HepG2 (cell line): ENCODE measurements around the gene POLE. TPM values are rescaled to one million over a fixed set of nuclear protein-coding genes. Genes with fewer than 3 reads are reported as not detected.

Source experiments
- ATAC-seq: fragments of 200-7000 bp; cut with Tn5 transposase; 3 replicates; pipeline ENCODE4 v1.9.1; 2020; ENCODE audit warnings: mild to moderate bottlenecking, moderate library complexity
- BruUV-seq: library from RNA; stranded (reverse); fragments of 400-500 nt; replicated peaks from 2 replicates; lab custom pipeline; 2021; lab: Mats Ljungman, UMichigan
- CTCF ChIA-PET: fragments of 300-600 bp; formaldehyde crosslinking; extraction: SDS; loops from one replicate; lab custom pipeline; 2021; ENCODE audit warnings: low total read pairs, inconsistent platforms, low intra/inter-chr PET ratio; lab: Yijun Ruan, JAX
- POLR2A ChIA-PET: fragments of 350-600 bp; sonication (Branson Sonifier 250); formaldehyde crosslinking; loops from one replicate; lab custom pipeline; 2020; ENCODE audit warnings: antibody characterized with exemption, inconsistent platforms; lab: Yijun Ruan, JAX
- DNase-seq: peaks from one replicate; pipeline ENCODE4 v3.0.0-alpha.2; 2015; ENCODE audit warnings: low spot score
- FAIRE-seq: peaks from 3 replicates; lab custom pipeline; 2011; peaks lifted over from hg19 to GRCh38; lab: Jason Lieb, UNC
- H2AFZ ChIP-seq: one replicate; pipeline ENCODE4 v1.6.1; 2011; ENCODE audit warnings: low read length, inconsistent platforms
- H3K27ac ChIP-seq: fragments of 300-600 bp; 3 replicates; pipeline ENCODE4 v1.8.0; 2011; ENCODE audit warnings: mixed run types, mild to moderate bottlenecking, mixed read lengths, low read length, inconsistent platforms; ENCODE audit not compliant: insufficient read depth; ENCODE audit errors: extremely low read length
- H3K27me3 ChIP-seq, 2 experiments: fragments of 200-600 bp in 1 of 2; 2 replicates in 1 of 2; 3 replicates in 1 of 2; pipeline versions ENCODE4 v1.6.0 to v1.8.0; 2011; ENCODE audit warnings: low read length in 2 of 2, mild to moderate bottlenecking in 2 of 2, moderate library complexity in 2 of 2, inconsistent platforms in 1 of 2; ENCODE audit not compliant: insufficient read depth in 2 of 2, control insufficient read depth in 1 of 2
- H3K36me3 ChIP-seq, 2 experiments: fragments of 200-600 bp in 1 of 2; replicated peaks in 1 of 2; 2 replicates in 1 of 2; 3 replicates in 1 of 2; pipeline versions ENCODE4 v1.5.1 to v1.8.0; 2011; ENCODE audit warnings: low read length in 2 of 2, inconsistent platforms in 1 of 2; ENCODE audit not compliant: insufficient read depth in 2 of 2, control insufficient read depth in 1 of 2
- H3K4me1 ChIP-seq: 2 replicates; pipeline ENCODE4 v1.5.1; 2012; ENCODE audit warnings: low read length, inconsistent platforms; ENCODE audit not compliant: insufficient read depth
- H3K4me2 ChIP-seq: 2 replicates; pipeline ENCODE4 v1.6.0; 2011; ENCODE audit warnings: low read depth, low read length, inconsistent platforms
- H3K4me3 ChIP-seq, 3 experiments: fragments of 200-600 bp in 1 of 3; sonication (generic), shearing (Covaris generic) in 1 of 3; replicated peaks in 1 of 3; 2 replicates each; pipeline ENCODE4 v1.5.1; 2011 to 2016; ENCODE audit warnings: low read length in 3 of 3, inconsistent platforms in 2 of 3, low read depth in 2 of 3, mild to moderate bottlenecking in 2 of 3, control low read depth in 1 of 3, mixed read lengths in 1 of 3; ENCODE audit not compliant: insufficient read depth in 1 of 3
- H3K79me2 ChIP-seq: one replicate; pipeline ENCODE4 v1.6.1; 2011; ENCODE audit warnings: low read length, inconsistent platforms; ENCODE audit not compliant: insufficient read depth
- H3K9ac ChIP-seq: 2 replicates; pipeline ENCODE4 v1.6.0; 2011; ENCODE audit warnings: mild to moderate bottlenecking, low read depth, low read length, inconsistent platforms; ENCODE audit not compliant: insufficient read depth
- H3K9me3 ChIP-seq: 2 replicates; pipeline ENCODE4 v1.5.1; 2012; ENCODE audit warnings: mild to moderate bottlenecking, low read length
- H4K20me1 ChIP-seq: 2 replicates; pipeline ENCODE4 v1.6.0; 2011; ENCODE audit warnings: inconsistent platforms, mild to moderate bottlenecking, low read length, moderate library complexity; ENCODE audit not compliant: insufficient read depth
- AGO2 ChIP-seq: fragments of 200-400 bp; formaldehyde crosslinking; optimal IDR thresholded peaks from 2 replicates; pipeline ENCODE3; 2017; ENCODE audit warnings: mild to moderate bottlenecking, low read depth, low read length, moderate library complexity
- AKAP8 ChIP-seq: sonication (generic); formaldehyde crosslinking; IDR thresholded peaks from 2 replicates; pipeline ENCODE4 v1.5.1; 2020; ENCODE audit warnings: mild to moderate bottlenecking, missing genetic modification reagents
- BRD4 ChIP-seq: sonication (generic); formaldehyde crosslinking; IDR thresholded peaks from 2 replicates; pipeline ENCODE4 v1.4.0; 2020; ENCODE audit warnings: missing genetic modification reagents
- MXD4 ChIP-seq: IDR thresholded peaks from 2 replicates; pipeline ENCODE4 v1.6.1; 2016; ENCODE audit warnings: mild to moderate bottlenecking, missing biosample characterization, missing genetic modification reagents
- SOX5 ChIP-seq: IDR thresholded peaks from 2 replicates; pipeline ENCODE4 v1.6.1; 2016; ENCODE audit warnings: borderline replicate concordance
- SP4 ChIP-seq: sonication (generic); formaldehyde crosslinking; IDR thresholded peaks from 2 replicates; pipeline ENCODE4 v1.8.1; 2023; ENCODE audit warnings: mild to moderate bottlenecking, missing genetic modification reagents
- WGBS: methylation state at CpG from one replicate; pipeline ENCODE4 v1.1.6; 2017; ENCODE audit warnings: low lambda C conversion rate; 5-methylcytosine and 5-hydroxymethylcytosine counted together
- in situ Hi-C: cut with HindIII; loops from 2 replicates; pipeline ENCODE4 v1.10.0; 2017; ENCODE audit warnings: low pct_unique_long_range_greater_than_20kb; ENCODE audit not compliant: extremely low pct_ligation_motif_present
- intact Hi-C: fragments of 100-400 bp; cut with micrococcal nuclease; formaldehyde crosslinking; loops from one replicate; pipeline ENCODE4 v1.10.0; 2022; ENCODE audit not compliant: unreplicated experiment
- polyA plus RNA-seq, 8 experiments: library from polyadenylated mRNA; depleted of rRNA in 3 of 8; stranded (reverse) in 7 of 8; unstranded in 1 of 8; fragments of >200 nt; fragmentation: Illumina TruSeq in 4 of 8; extraction: Trizol in 4 of 8; gene quantifications; 2 replicates each; pipeline versions ENCODE4 v1.2.1 to v1.2.3, GENCODE V29; 2011 to 2016; ENCODE audit warnings: low read depth in 4 of 8, missing spikeins in 1 of 8, mixed read lengths in 1 of 8; ENCODE audit not compliant: insufficient read depth in 1 of 8
- total RNA-seq, 5 experiments: library from RNA; depleted of rRNA; stranded (reverse); fragments of >200 nt; fragmentation: Illumina TruSeq; extraction: Trizol; gene quantifications; 2 replicates each; pipeline ENCODE4 v1.2.3, GENCODE V29; 2016; ENCODE audit warnings: low read depth in 1 of 5
- TF ChIP-seq, protein P1 (sequence below): sonication (generic); formaldehyde crosslinking; IDR thresholded peaks from 2 replicates; pipeline ENCODE4 v1.5.0; 2020; ENCODE audit warnings: missing genetic modification reagents

POLE gene
- total and polyA plus RNA-seq, 2 of the 13 experiments (the other 11 are each of a cell fraction or from before 2014, with no cell fraction given) = 25.3 to 52.2 TPM

DNA sequence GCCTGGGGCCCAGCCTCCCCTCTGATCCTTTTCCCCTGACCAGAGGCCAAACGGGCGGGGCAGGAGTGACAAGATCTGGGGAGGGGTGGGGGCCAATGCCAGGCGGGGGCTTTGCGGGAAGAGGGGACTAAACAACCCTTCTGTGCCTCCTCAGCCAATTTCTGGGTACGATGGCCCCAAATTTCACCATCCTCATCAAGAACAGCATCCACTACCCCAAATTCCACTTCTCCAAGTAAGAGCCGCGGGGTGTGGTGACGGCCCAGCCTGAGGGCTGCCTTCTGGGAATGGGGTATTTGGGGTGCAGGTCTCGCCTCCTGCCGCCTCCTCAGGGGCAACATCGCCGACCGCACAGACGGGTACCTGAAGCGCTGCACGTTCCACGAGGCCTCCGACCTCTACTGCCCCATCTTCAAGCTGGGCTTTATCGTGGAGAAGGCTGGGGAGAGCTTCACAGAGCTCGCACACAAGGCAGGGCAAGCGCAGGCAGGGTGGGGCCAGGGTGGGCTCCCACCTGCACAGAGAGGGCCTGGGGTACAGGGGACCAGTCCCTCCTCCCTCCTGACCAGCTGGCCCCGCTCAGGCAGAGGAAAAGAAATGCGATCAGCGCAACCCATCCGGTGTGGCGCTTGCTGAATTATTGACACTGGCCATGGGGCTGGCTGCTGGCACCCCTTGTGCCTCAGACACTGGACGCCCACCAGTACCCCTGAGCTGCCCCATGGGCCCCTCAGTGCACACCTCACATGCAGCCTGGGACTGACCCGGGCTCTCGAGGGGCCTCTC is 66.8 kb downstream of the POLE start:
- WGBS = 69% methylated on average over 12 of the region's 29 CpGs
- no peak; the same call in 1 of the 3 replicates for ATAC-seq
- Histone ChIP-seq H3K9me3 (peaks cover 23% of the 10 kb centered on the region), H3K27me3 (peaks cover 0 to 8% of the 10 kb centered on the region in 2 experiments; a peak in 3 of 5 replicates), H3K79me2 (no peaks in the 10 kb centered on the region), H2AFZ (no peak overlapping the region), H3K27ac (no peak overlapping the region), H3K4me2 (no peak overlapping the region), H3K36me3 (peaks cover 6 to 10% of the 10 kb centered on the region in 2 experiments; a peak in 3 of 5 replicates), H3K4me1 (peaks cover 10% of the 10 kb centered on the region), H4K20me1 (no peaks in the 10 kb centered on the region; the same call in 1 of the 2 replicates), H3K4me3 (no peak overlapping the region), H3K9ac (no peak overlapping the region)
- BruUV-seq = no TSS peak
- in situ Hi-C loops (no loop called here), intact Hi-C loops (no loop called here)
- no peak for TF ChIP-seq SP4 (CRISPR knock-in tag)
- peak; percentile 78; the same call in 1 of the 2 replicates for TF ChIP-seq AKAP8 (CRISPR knock-in tag)
- TF ChIP-seq, protein P1, sequence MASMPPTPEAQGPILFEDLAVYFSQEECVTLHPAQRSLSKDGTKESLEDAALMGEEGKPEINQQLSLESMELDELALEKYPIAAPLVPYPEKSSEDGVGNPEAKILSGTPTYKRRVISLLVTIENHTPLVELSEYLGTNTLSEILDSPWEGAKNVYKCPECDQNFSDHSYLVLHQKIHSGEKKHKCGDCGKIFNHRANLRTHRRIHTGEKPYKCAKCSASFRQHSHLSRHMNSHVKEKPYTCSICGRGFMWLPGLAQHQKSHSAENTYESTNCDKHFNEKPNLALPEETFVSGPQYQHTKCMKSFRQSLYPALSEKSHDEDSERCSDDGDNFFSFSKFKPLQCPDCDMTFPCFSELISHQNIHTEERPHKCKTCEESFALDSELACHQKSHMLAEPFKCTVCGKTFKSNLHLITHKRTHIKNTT (CRISPR knock-in tag) = no peak
- TF ChIP-seq BRD4 (CRISPR knock-in tag) = no peak
- no peak for TF ChIP-seq MXD4 (CRISPR knock-in tag)
- no peak for TF ChIP-seq SOX5 (CRISPR knock-in tag)
- TF ChIP-seq AGO2 = peak; percentile 7
- no peak for FAIRE-seq
- POLR2A ChIA-PET = no interaction called here
- DNase-seq = no peak
- CTCF ChIA-PET = no interaction called here
